ENCODE data around the gene CREBZF.

The CREBZF gene

DNA sequence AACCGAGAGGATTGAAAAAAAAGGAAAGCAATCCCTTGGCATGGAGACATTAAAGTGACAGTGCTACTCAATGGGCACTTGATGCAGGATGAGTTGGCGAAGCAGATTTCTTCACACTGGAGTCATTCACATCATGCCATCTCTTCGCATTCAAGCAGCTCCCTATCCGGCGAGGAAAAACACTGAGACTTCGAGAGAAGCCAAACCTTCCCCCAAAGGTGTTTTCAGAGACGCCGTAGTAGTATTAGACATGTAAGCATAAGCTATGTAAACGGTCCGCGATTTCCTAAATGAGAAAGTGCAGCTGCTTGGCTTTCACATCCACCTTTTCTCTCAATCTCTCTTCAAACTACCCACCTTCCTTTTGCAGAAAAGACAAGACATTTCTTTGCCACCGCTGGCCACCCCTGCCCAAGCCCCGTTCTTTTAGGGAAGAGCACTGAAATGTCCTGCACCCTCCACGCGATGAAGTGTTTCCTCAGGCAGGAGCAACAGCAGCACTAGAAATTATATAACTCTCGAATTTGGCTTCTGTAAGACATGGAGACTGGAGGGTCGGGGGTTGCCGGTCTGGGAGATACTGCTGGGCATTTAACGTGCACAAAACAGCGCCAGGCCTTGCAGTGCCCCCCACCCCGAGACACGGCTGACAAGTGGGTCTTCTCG is 37.5 kb downstream of the CREBZF start, which contains the start of gene DLG2:
Gene DLG2, minus strand, starts transcription at position 13 of the 666 bp plus-strand sequence.
- TF ChIP-seq SIN3A (IDR thresholded peaks at IDR 0.05; ENCODE audit: borderline replicate concordance, insufficient read depth, low read length) (no peak), POLR2AphosphoS5 (IDR thresholded peaks at IDR 0.05; ENCODE audit: low read depth, low read length) (no peak), TAF1 (IDR thresholded peaks at IDR 0.05; ENCODE audit: borderline replicate concordance, insufficient read depth, low read length) (no peak), FOXP2 (optimal IDR thresholded peaks at IDR 0.05; ENCODE audit: borderline replicate concordance, extremely low read depth, extremely low read length, insufficient read depth) (no peak)
- TF ChIP-seq, protein P1, sequence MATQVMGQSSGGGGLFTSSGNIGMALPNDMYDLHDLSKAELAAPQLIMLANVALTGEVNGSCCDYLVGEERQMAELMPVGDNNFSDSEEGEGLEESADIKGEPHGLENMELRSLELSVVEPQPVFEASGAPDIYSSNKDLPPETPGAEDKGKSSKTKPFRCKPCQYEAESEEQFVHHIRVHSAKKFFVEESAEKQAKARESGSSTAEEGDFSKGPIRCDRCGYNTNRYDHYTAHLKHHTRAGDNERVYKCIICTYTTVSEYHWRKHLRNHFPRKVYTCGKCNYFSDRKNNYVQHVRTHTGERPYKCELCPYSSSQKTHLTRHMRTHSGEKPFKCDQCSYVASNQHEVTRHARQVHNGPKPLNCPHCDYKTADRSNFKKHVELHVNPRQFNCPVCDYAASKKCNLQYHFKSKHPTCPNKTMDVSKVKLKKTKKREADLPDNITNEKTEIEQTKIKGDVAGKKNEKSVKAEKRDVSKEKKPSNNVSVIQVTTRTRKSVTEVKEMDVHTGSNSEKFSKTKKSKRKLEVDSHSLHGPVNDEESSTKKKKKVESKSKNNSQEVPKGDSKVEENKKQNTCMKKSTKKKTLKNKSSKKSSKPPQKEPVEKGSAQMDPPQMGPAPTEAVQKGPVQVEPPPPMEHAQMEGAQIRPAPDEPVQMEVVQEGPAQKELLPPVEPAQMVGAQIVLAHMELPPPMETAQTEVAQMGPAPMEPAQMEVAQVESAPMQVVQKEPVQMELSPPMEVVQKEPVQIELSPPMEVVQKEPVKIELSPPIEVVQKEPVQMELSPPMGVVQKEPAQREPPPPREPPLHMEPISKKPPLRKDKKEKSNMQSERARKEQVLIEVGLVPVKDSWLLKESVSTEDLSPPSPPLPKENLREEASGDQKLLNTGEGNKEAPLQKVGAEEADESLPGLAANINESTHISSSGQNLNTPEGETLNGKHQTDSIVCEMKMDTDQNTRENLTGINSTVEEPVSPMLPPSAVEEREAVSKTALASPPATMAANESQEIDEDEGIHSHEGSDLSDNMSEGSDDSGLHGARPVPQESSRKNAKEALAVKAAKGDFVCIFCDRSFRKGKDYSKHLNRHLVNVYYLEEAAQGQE (IDR thresholded peaks at IDR 0.05; ENCODE audit: insufficient read depth in 1 of 2, low read depth in 2 of 2, low read length in 2 of 2): no peak

DNA sequence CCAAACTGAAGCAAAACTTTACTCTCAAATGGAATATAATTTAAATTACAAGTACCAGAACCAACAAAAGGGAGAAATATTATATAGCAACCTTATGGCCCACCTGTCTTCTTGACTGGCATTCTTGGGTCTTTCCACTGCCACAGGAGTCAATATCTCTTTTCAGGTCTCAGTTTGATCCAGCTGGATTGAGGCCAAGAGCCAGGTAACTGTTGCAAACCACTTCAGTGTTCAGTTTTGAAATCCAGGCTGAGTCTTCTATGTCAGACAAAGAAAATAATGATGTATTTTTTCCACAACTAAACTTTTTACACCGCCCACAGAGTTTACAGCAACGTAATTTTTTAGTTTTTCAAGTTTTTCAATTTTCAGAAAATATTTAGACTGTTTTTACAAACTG is 38.4 kb downstream of the CREBZF start:
- TF ChIP-seq POLR2AphosphoS5 (IDR thresholded peaks at IDR 0.05; ENCODE audit: low read depth, low read length) (no peak), FOXP2 (optimal IDR thresholded peaks at IDR 0.05; ENCODE audit: borderline replicate concordance, extremely low read depth, extremely low read length, insufficient read depth) (no peak), SIN3A (IDR thresholded peaks at IDR 0.05; ENCODE audit: borderline replicate concordance, insufficient read depth, low read length) (no peak), TAF1 (IDR thresholded peaks at IDR 0.05; ENCODE audit: borderline replicate concordance, insufficient read depth, low read length) (no peak)
- TF ChIP-seq, protein P1 (IDR thresholded peaks at IDR 0.05; ENCODE audit: insufficient read depth in 1 of 2, low read depth in 2 of 2, low read length in 2 of 2): no peak

DNA sequence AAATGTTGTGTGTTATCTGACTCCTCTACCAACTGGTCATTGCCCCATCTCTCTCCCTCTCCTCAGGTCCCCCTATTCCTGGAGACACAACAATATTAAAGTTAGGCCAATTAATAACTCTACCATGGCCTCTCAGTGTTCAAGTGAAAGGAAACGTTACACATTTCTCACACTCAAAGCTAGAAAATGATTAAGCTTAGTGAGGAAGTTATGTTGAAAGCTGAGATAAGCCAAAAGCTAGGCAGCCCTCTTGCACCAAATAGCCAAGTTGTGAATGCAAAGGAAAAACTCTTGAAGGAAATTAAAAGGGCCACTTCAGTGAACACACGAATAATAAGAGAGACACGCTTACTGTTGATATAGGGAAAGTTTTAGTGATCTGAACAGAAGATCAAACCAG is 44.7 kb downstream of the CREBZF start:
- TF ChIP-seq TAF1 (IDR thresholded peaks at IDR 0.05; ENCODE audit: borderline replicate concordance, insufficient read depth, low read length) (no peak), FOXP2 (optimal IDR thresholded peaks at IDR 0.05; ENCODE audit: borderline replicate concordance, extremely low read depth, extremely low read length, insufficient read depth) (no peak)
- TF ChIP-seq, protein P1 (IDR thresholded peaks at IDR 0.05; ENCODE audit: insufficient read depth in 1 of 2, low read depth in 2 of 2, low read length in 2 of 2): no peak

DNA sequence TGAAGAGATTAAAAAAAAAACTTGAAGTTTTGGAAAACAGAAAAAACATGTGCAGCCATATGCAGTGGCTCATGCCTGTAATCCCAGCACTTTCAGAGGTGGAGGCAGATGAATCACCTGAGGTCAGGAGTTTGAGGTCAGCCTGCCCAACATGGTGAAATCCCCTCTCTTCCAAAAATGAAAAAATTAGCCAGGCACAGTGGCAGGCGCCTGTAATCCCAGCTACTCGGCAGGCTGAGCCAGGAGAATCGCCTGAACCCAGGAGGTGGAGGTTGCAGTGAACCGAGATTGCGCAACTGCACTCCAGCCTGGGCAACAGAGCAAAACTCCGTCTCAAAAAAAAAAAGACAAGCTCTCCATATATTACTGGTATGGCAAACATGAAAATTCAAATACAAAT is 45.4 kb downstream of the CREBZF start:
- TF ChIP-seq POLR2AphosphoS5 (IDR thresholded peaks at IDR 0.05; ENCODE audit: low read depth, low read length) (no peak), TAF1 (IDR thresholded peaks at IDR 0.05; ENCODE audit: borderline replicate concordance, insufficient read depth, low read length) (no peak), SIN3A (IDR thresholded peaks at IDR 0.05; ENCODE audit: borderline replicate concordance, insufficient read depth, low read length) (no peak), FOXP2 (optimal IDR thresholded peaks at IDR 0.05; ENCODE audit: borderline replicate concordance, extremely low read depth, extremely low read length, insufficient read depth) (no peak)
- TF ChIP-seq, protein P1 (IDR thresholded peaks at IDR 0.05; ENCODE audit: insufficient read depth in 1 of 2, low read depth in 2 of 2, low read length in 2 of 2): no peak
